Activated CD8-positive, alpha-beta memory T cell treated with anti-CD3 and anti-CD28 coated beads, Interleukin-2, amount 50 U/mL, for 48 hours (primary cell): Measurements from ENCODE around the gene AP2A1.
"Not testable (repeated sequence)": the region's sequence is repeated elsewhere in the genome, so short reads cannot be mapped to it uniquely, and the experiment has no call there.

Experiments
- DNase-seq: peaks from one replicate; pipeline ENCODE4 v3.0.0-alpha.2; 2020

The AP2A1 gene

GRCh38 chr19:49814010-49814409 is 47.2 kb downstream of the AP2A1 start:
- no peak for DNase-seq

- no peak for DNase-seq
These were observed 49.8 kb downstream of the AP2A1 start for GRCh38 chr19:49816590-49816989.

DNA sequence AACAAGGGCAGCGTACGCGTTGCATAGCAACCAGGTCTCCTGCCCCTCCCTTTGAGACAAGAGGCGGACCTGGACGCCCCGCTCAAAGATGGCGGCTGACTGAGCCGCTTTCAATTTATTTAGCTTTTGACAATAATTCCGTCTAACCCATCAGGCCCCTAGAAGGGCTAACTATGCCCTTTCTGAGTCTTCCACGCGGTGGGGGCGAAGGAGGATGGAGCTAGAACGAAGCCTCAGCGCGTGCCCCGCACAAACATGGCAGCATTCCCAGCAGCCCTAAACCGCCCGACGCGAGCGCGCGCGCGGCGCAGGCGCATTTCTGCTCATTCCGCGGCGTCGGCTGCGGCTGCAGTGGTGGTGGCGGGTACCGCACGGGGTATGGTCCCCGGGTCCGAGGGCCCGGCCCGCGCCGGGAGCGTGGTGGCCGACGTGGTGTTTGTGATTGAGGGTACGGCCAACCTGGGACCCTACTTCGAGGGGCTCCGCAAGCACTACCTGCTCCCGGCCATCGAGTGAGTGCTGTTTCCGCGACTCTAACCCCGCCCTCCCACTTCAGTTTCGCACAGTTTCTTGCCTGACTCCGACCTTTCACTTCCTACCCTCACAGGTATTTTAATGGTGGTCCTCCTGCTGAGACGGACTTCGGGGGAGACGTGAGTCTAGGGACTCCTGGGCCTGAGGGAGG is 51.3 kb downstream of the AP2A1 start, which contains the start of gene MED25:
Gene MED25, plus strand, starts transcription at position 326 of the 685 bp plus-strand sequence. Its CDS starts 53 bp downstream, at position 379.
- DNase-seq: peak; percentile 96

DNA sequence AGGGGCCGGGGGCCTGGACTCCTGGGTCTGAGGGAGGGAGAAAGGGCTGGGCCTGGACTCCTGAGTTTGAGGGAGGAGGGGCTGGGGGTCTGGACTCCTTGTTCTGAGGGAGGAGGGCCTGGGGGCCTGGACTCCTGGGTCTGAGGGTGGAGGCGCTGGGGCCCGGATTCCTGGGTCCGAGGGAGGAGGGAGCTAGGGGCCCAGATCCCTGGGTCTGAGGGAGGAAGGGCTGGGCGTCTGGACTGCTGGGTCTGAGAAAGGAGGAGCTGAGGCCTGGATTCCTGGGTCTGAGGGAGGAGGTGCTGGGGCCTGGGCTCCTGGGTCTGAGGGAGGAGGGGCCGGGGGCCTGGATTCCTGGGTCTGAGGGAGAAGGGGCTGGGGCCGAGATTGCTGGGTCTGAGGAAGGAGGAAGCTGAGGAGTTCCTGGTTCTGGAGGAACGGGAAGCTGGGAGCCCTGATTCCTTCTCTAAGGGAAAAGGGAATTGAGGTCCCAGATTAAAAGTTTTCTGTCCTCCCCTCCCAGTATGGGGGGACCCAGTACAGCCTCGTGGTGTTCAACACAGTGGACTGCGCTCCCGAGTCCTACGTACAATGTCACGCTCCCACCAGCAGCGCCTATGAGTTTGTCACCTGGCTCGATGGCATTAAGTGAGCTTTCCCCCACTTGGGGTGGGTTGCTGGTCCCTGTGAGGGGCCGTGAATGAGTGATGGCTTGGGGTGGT is 52.0 kb downstream of the AP2A1 start:
- no peak for DNase-seq

DNA sequence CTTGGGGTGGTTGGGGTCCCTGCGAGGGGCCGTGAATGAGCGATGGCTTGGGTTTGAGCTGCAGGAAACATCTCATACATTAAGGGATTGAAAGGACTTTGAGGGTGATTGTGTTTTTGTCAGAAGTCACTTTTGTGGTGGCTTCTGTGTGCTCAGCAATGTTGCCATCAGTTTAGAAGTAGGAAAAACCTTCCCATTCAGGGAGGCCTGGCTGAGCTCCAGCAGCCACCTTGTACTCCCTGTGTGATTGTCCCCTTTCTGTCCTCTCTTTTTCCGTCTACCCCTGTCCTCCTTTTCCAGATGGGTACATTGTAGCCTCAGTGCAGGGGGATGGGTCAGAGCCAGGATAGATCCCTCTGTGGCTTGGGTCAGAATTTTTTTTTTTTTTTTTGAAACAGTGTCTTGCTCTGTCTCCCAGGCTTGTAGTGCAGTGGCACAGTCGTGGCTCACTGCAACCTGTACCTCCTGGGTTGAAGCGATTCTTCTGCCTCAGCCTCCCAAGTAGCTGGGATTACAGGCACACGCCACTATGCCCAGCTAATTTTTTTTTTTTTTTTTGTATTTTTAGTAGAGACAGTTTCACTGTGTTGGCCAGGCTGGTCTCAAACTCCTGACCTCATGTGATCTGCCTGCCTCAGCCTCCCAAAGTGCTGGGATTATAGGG is 52.8 kb downstream of the AP2A1 start:
- DNase-seq: not testable (repeated sequence)

DNA sequence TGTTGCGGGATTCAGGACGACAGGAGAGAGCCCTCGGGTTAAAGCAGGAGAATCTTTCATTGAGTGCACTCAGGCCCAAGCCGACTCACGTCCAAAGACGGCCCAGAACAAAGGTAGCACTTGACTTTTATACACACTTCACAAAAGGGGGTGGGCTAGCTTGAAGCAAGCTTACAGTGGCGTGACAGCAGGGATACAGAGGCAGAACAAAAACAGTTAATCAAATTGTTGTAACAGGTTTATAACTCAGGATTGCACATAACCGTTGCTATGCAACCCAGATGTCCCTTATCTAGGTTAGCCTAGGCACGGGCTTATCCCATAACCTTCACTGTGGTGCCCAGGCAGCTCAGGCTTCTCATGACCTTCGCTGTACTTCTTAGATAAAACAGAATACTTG is 53.3 kb downstream of the AP2A1 start:
- no peak for DNase-seq

DNA sequence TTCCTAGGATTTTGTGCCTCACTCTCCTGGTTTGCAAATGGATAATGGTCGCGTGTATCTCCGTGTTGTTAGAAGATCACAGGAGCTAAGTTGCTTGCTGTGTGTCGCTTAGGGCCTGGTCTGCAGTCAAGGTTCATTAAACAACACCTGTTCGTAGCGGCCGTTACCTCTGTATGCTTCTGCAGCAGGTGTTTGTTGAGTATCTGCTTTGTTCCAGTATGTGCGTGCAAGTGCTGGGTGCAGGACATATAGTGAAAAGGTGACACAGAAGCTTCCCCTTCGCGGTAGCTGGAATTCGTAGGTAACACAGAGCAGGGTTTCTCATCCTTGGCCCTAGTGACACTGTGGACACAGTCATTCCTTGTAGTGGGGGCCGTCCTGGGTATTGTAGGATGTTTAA is 56.7 kb downstream of the AP2A1 start:
- no peak for DNase-seq

GRCh38 chr19:49824662-49825061 is 57.9 kb downstream of the AP2A1 start:
- DNase-seq: no peak

DNA sequence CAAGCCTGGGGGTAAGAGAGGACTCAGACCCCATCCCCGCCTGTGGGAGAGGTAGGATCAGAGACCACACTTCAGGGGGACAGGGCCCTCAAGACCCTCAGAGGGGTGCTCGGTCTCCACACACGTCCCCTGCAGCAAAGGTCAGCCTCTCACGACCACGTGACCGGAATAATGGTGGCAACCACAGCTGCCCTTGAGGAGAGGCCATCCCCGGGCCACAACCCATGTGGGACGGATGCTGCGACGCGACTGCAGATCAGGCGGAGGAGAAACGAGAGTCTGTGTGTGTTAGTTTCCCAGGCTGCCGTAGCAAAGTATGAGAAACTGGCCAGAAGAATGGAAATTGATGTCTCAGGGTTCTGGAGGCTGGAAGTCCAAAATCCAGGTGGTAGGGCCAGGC is 60.2 kb downstream of the AP2A1 start:
- DNase-seq: no peak

GRCh38 chr19:49829200-49829599 is 62.4 kb downstream of the AP2A1 start:
- DNase-seq: no peak

DNA sequence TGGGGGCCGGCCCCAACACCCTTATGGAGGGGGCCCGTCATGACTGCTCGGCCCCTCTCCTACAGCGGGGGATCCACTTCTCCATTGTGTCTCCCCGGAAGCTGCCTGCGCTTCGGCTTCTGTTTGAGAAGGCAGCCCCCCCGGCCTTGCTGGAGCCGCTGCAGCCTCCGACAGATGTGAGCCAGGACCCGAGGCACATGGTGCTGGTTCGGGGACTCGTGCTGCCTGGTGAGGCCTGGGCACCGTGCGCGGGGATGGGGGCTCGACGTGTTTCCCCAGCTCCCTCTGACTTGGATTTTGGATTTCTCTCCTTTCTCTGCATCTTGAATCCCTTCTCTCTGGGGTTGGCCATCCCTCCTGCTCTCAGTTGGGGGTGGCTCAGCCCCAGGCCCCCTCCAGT is 62.9 kb downstream of the AP2A1 start:
- no peak for DNase-seq

DNA sequence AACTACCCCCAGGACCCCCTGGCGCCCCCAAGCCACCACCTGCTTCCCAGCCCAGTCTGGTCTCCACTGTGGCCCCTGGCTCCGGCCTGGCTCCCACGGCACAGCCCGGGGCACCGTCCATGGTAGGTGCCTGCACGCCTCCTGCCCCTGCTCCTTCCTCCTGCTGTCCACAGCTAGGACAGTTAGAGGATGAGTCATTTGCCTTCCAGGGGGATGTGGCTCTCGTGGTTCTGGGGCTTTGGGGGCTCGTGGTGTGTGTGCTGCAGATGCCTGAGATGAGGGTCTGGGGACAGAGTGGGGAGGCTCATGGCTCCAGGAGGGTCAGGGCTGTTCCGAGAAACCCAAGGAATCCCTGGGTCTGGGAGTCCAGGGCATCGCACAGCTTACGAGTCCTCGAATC is 64.0 kb downstream of the AP2A1 start:
- DNase-seq: no peak

DNA sequence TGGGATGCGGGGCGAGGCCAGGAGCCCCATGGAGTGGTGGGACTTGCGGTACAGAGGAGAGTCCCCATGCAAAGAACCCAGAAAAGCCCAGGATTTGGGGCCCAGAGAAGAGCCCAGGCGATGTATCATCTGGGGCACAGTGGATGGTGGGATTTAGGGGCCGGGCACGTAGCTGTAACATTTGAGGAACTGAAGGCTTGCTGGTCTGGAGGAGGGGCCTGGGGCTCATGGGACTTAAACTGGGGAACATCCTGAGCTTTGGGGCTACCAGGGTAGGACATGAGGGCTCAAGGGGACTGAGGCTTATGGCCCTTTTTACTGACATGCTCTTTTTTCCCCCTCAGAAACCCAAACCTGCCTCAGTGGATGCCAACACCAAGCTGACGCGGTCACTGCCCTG is 64.8 kb downstream of the AP2A1 start:
- DNase-seq: no peak

DNA sequence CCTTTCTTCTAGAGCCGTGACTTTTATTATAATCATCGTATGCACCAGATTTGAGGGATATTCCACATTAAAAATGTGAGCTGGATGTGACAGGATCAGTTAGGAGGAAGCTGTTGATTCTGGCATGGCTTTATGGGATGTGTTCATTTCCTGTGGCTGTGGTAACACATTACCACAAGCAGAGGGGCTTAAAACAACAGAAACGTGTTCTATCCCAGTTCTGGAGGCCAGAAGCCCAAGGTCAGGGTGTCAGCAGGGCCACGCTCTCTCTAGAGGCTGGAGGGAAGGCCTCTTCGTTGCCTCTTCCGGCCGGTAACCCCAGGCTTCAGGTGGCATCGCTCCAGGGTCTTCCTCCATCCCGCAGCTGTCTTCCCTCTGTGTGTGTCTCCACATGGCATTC is 65.8 kb downstream of the AP2A1 start:
- DNase-seq: no peak

DNA sequence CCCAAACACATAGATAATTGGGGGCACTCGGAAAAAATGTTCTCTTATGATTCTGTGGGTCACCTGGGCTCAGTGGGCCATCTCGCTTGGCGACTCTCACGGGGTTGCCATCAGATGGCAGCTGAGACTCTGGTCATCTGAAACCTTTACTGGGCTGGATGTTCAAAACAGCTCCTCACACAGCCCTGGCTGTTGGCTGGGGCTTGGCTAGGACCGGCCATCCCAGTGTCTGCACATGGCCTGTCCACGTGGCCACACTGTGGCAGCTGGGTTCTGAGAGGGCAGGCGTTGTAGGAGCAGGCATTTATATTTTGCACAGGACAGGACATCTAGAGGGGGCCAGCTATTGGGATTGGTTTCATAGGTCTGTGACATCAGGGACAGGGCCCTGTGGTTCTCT is 66.8 kb downstream of the AP2A1 start:
- DNase-seq: no peak

DNA sequence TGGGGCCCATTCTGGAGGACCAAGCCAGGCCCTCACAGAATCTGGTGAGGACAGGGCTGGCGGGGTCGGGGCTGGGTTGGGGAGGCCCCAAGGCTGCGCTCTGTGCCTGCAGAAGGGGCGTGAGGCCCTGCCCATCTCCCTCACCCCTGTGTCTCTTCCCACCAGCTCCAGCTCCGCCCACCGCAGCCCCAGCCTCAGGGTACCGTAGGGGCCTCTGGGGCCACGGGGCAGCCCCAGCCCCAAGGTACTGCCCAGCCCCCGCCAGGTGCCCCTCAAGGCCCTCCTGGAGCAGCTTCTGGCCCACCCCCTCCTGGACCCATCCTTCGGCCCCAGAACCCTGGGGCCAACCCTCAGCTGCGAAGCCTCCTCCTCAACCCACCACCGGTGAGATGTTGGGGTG is 68.8 kb downstream of the AP2A1 start:
- no peak for DNase-seq

DNA sequence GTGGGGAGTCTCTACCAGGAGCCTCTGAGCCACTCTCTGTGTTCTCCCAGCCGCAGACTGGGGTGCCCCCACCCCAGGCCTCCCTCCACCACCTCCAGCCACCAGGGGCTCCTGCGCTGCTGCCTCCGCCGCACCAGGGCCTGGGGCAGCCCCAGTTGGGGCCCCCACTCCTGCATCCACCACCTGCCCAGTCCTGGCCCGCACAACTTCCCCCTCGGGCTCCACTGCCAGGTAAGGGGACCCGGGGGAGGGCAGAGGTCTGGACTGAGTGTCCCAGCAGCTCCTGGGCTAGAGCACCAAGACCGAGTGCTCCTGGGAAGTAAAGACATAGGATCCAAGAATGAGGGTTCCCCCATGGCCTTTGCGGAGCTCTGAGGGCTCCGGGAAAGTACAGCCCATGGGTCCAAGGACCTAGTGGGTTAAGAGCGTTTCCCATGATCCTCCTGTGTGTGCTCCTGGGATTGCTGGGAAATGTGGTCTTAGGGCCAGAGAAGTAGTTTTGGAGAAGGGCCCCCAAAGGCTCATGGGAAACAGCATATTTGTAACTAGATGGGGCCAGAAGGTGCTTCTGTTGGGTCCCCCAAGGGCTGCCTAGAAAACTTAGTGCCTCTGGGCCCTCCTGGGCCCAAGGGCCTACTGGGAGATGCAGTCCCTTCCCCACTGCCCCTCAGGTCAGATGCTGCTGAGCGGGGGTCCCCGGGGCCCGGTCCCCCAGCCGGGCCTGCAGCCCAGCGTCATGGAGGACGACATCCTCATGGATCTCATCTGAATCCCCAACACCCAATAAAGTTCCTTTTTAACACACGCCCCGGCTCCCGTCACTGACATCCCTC is 69.6 kb downstream of the AP2A1 start:
- DNase-seq: no peak

DNA sequence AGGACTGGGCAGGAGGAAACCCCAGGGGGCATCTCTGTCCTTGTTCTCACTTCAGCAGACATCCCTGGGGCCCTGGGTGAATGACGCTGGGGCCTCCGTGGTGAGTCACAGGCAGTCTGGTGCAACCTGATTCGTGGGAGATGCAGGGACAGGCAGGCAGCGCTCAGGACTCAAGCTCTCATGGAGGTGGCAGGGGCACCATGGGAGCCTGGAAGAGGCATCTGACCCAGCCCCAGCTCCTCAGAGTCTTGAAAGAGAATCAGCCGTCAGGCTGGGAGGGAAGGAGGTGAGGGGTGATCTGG is 70.2 kb downstream of the AP2A1 start:
- no peak for DNase-seq

DNA sequence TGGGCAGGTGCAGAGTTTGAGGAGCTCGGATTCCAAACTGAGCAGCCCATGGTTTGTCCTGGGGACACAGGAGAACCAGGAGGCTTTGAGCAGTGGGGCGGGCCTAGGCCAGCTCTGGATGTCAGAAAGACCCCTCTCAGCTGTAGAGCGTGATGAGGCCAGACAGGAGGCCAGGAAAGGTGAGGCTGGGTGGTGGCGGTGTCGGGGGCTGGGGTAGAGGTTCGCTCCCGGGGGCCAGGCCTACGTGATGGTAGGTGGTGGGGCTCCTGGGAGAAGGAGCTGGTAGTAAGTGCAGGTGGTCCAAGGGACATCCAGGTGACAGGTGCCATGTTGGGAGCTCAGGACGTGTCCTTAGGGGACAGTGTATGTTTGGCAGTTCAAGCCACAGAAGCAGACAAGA is 70.6 kb downstream of the AP2A1 start:
- DNase-seq: no peak

- no peak for DNase-seq
These were observed 72.2 kb downstream of the AP2A1 start for GRCh38 chr19:49838885-49839588.

DNA sequence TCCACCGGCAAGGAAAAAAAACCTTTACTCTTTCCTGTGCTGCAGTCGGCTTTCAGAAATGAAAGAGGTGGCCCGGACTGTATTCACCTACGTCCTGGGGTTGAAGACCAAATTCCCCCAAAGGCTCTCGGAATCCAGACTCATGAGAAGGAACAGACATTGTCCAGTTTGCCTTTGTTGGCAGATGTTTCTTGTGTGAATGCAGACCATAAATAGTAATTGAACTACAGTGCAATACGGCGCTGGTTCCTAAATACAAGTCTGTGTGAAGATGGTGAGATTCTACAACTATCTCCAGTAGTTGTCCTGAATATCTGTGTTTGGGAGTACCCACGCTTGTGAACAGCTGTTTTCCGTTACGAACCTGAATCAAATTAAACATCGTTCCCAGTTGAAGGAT is 72.9 kb downstream of the AP2A1 start:
- DNase-seq: no peak

DNA sequence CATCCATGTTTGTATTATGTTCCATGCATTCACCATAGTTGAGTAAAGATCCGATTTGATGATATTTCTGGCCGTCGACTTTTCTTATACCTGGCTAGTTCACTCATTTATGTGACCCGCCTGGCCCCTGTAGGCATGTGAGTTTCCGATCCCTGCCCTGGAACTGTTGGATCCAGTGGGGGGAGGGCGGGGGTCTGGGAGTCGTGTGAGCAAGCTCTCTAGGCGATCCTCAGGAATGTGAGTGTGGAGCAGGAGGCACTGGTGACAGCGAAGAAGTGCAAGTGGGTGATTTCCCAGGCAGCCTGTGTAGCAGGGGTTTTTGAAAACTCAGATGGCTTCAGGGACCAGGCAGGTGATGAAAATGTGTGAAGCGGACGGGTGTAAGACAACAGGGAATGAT is 73.5 kb downstream of the AP2A1 start:
- DNase-seq: no peak

DNA sequence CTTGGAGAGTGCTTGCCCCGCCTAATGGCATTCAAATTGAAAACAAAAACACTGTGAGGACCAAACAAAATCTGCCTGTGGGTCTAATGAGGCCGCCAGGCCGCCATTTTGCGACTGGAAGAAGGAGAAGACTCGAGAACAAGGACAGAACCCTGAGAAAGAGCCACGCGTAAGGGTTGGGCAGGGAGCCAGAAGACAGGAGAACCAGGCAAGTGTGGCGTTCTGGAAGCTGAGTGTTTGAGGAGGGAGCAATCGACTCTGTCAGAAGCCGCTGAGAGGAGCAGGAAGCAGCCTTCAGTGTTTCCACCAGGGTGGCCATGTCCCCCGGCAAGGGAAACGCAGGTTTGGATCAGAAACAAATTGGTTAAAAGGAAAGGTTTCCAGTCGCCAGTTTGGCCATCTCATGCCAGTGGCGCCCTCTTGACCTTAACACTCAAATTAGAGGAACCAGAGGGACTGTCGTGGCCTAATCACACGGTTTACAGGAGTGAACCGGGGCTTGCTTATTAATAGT is 74.0 kb downstream of the AP2A1 start:
- no peak for DNase-seq
